K562 (cell line): ENCODE data around the gene AP2S1. TPM values are rescaled to one million over a fixed set of nuclear protein-coding genes. Genes with fewer than 3 reads are reported as not detected.

Experiments
- ATAC-seq: fragments of 200-7000 bp; cut with Tn5 transposase; 3 replicates; pipeline ENCODE4 v1.9.1; 2020; ENCODE audit warnings: moderate library complexity
- BruUV-seq: library from RNA; stranded (reverse); fragments of 400-500 nt; replicated peaks from 2 replicates; lab custom pipeline; 2021; lab: Mats Ljungman, UMichigan
- CTCF ChIA-PET: fragments of 300-600 bp; formaldehyde crosslinking; extraction: SDS; loops from one replicate; lab custom pipeline; 2021; ENCODE audit warnings: low intra/inter-chr PET ratio; lab: Yijun Ruan, JAX
- POLR2A ChIA-PET: fragments of 300-600, 350-650 bp; sonication (Branson Sonifier 250); formaldehyde crosslinking; extraction: SDS; loops from one replicate; lab custom pipeline; 2021; ENCODE audit warnings: antibody characterized with exemption, inconsistent platforms; lab: Yijun Ruan, JAX
- DNase-seq, 4 experiments: peaks; one replicate each; pipeline versions ENCODE4 v3.0.0 to v3.0.0-alpha.2; 2011 to 2018; ENCODE audit warnings: low spot score in 3 of 4, mixed read lengths in 3 of 4; ENCODE audit errors: extremely low read depth in 1 of 4
- FAIRE-seq: peaks from 2 replicates; lab custom pipeline; 2011; peaks lifted over from hg19 to GRCh38; lab: Jason Lieb, UNC
- H2AFZ ChIP-seq: 2 replicates; pipeline ENCODE4 v1.6.0; 2011; ENCODE audit warnings: low read depth, low read length, control low read depth, inconsistent platforms
- H3K27ac ChIP-seq: fragments of 200-600 bp; 3 replicates; pipeline ENCODE4 v1.8.0; 2011; ENCODE audit warnings: low read depth, mild to moderate bottlenecking, control low read depth, inconsistent platforms, low read length, moderate library complexity, mixed read lengths; ENCODE audit errors: extremely low read depth
- H3K27me3 ChIP-seq, 2 experiments: fragments of 300-600 bp in 1 of 2; 2 replicates in 1 of 2; 3 replicates in 1 of 2; pipeline versions ENCODE4 v1.6.0 to v1.8.0; 2011; ENCODE audit warnings: inconsistent platforms in 2 of 2, low read length in 2 of 2, mild to moderate bottlenecking in 1 of 2, mixed read lengths in 1 of 2, moderate library complexity in 1 of 2; ENCODE audit not compliant: control insufficient read depth in 2 of 2, insufficient read depth in 2 of 2
- H3K36me3 ChIP-seq: fragments of 300-600 bp; 3 replicates; pipeline ENCODE4 v1.8.0; 2011; ENCODE audit warnings: mild to moderate bottlenecking, low read length, inconsistent platforms; ENCODE audit not compliant: control insufficient read depth, insufficient read depth
- H3K4me1 ChIP-seq, 2 experiments: fragments of 200-600 bp in 1 of 2; replicated peaks in 1 of 2; 2 replicates in 1 of 2; 3 replicates in 1 of 2; pipeline versions ENCODE4 v1.5.1 to v1.8.0; 2011; ENCODE audit warnings: inconsistent platforms in 2 of 2, low read length in 2 of 2, mild to moderate bottlenecking in 1 of 2, mixed read lengths in 1 of 2, moderate library complexity in 1 of 2; ENCODE audit not compliant: control insufficient read depth in 2 of 2, insufficient read depth in 2 of 2
- H3K4me2 ChIP-seq: 2 replicates; pipeline ENCODE4 v1.6.1; 2011; ENCODE audit warnings: low read length, control low read depth, inconsistent platforms, mixed read lengths; ENCODE audit not compliant: insufficient read depth
- H3K4me3 ChIP-seq: fragments of 200-600 bp; sonication (generic), shearing (Covaris generic); 2 replicates; pipeline ENCODE4 v1.5.1; 2016; ENCODE audit warnings: control low read depth, inconsistent platforms
- H3K79me2 ChIP-seq: fragments of 200-600 bp; 3 replicates; pipeline ENCODE4 v1.8.0; 2011; ENCODE audit warnings: low read length, inconsistent platforms; ENCODE audit not compliant: control insufficient read depth, insufficient read depth
- H3K9ac ChIP-seq, 2 experiments: 2 replicates each; pipeline versions ENCODE4 v1.6.0 to v1.6.1; 2011; ENCODE audit warnings: low read depth in 2 of 2, low read length in 2 of 2, control low read depth in 1 of 2, inconsistent platforms in 1 of 2, mild to moderate bottlenecking in 1 of 2, mixed read lengths in 1 of 2; ENCODE audit not compliant: insufficient read depth in 1 of 2
- H3K9me1 ChIP-seq: one replicate; pipeline ENCODE4 v1.6.0; 2011; ENCODE audit warnings: inconsistent platforms, mild to moderate bottlenecking, low read length, moderate library complexity; ENCODE audit not compliant: control insufficient read depth, insufficient read depth
- H3K9me3 ChIP-seq: replicated peaks from 2 replicates; pipeline ENCODE4 v1.5.1; 2011; ENCODE audit warnings: low read depth, low read length, inconsistent platforms; ENCODE audit not compliant: control insufficient read depth, insufficient read depth
- H4K20me1 ChIP-seq: replicated peaks from 2 replicates; pipeline ENCODE4 v1.6.1; 2011; ENCODE audit warnings: low read length, inconsistent platforms, mixed read lengths; ENCODE audit not compliant: control insufficient read depth, insufficient read depth
- DPF2 ChIP-seq: fragments of 450-650 bp; IDR thresholded peaks from 2 replicates; pipeline ENCODE4 v1.6.1; 2016
- ETV1 ChIP-seq: fragments of 450-650 bp; conservative IDR thresholded peaks from 2 replicates; pipeline ENCODE4 v1.6.1; 2016; ENCODE audit warnings: missing genetic modification characterization, control low read depth, low read depth, missing compliant biosample characterization
- FOSL1 ChIP-seq: fragments of 200-800 bp; sonication (Bioruptor generic); conservative IDR thresholded peaks from 2 replicates; pipeline ENCODE4 v1.6.1; 2016; ENCODE audit warnings: missing genetic modification characterization, missing compliant biosample characterization
- FOXK2 ChIP-seq, 2 experiments: fragments of 450-650 bp; IDR thresholded peaks in 1 of 2; conservative IDR thresholded peaks in 1 of 2; 2 replicates each; pipeline ENCODE4 v1.6.1; 2016; ENCODE audit warnings: low read depth in 2 of 2, mild to moderate bottlenecking in 1 of 2
- HMG20B ChIP-seq: fragments of 250-450 bp; sonication (Bioruptor Pico); IDR thresholded peaks from 2 replicates; pipeline ENCODE4 v1.5.0; 2021; ENCODE audit warnings: mild to moderate bottlenecking
- KDM1A ChIP-seq, 2 experiments: fragments of 450-650 bp; IDR thresholded peaks; 2 replicates each; pipeline ENCODE4 v1.6.1; 2016; ENCODE audit warnings: mild to moderate bottlenecking in 2 of 2
- NFATC3 ChIP-seq: fragments of 450-650 bp; IDR thresholded peaks from 2 replicates; pipeline ENCODE4 v1.6.1; 2017; ENCODE audit warnings: mild to moderate bottlenecking
- POLR2G ChIP-seq: fragments of 200-400 bp; formaldehyde crosslinking; IDR thresholded peaks from 2 replicates; pipeline ENCODE4 v1.6.1; 2017; ENCODE audit warnings: low read depth, mild to moderate bottlenecking, antibody characterized with exemption, low read length, moderate library complexity
- PYGO2 ChIP-seq: fragments of 450-650 bp; IDR thresholded peaks from 2 replicates; pipeline ENCODE4 v1.6.1; 2016; ENCODE audit warnings: mild to moderate bottlenecking, missing genetic modification characterization, moderate library complexity, missing compliant biosample characterization
- RAD51 ChIP-seq: fragments of 450-650 bp; IDR thresholded peaks from 2 replicates; pipeline ENCODE4 v1.7.1; 2016; ENCODE audit warnings: low read depth, mild to moderate bottlenecking, borderline replicate concordance
- ZNF217 ChIP-seq: sonication (generic); formaldehyde crosslinking; IDR thresholded peaks from 2 replicates; pipeline ENCODE4 v1.8.0; 2022; ENCODE audit warnings: mild to moderate bottlenecking, missing genetic modification reagents
- ZNF23 ChIP-seq: fragments of 250-450 bp; sonication (Bioruptor Pico); IDR thresholded peaks from 2 replicates; pipeline ENCODE4 v1.4.0; 2020; ENCODE audit warnings: mild to moderate bottlenecking
- WGBS: fragments of 100-300 bp; shearing (Covaris generic); methylation state at CpG from one replicate; pipeline ENCODE4 v1.1.6; 2016; ENCODE audit warnings: low coverage, mixed read lengths; ENCODE audit not compliant: insufficient coverage; ENCODE audit errors: missing lambda C conversion rate; 5-methylcytosine and 5-hydroxymethylcytosine counted together
- in situ Hi-C: fragments of 300-500 bp; cut with MboI; formaldehyde crosslinking; loops from 4 replicates; pipeline ENCODE4 v1.15.0; 2018; ENCODE audit warnings: inconsistent platforms, mixed read lengths
- intact Hi-C: fragments of 100-400 bp; cut with micrococcal nuclease; formaldehyde crosslinking; loops from 2 replicates; pipeline ENCODE4 v1.14.2; 2022
- polyA plus RNA-seq, 8 experiments: library from polyadenylated mRNA; depleted of rRNA in 4 of 8; stranded (reverse) in 5 of 8; unstranded in 3 of 8; fragments of >200 nt; fragmentation: Nextera tagmentation in 2 of 8; fragmentation: Illumina TruSeq in 1 of 8; extraction: Ambion mirVana in 2 of 8; extraction: Trizol in 1 of 8; gene quantifications; 2 replicates each; pipeline versions ENCODE4 v1.2.1 to v1.2.3, GENCODE V29; 2011 to 2014; ENCODE audit warnings: inconsistent platforms in 1 of 8, missing spikeins in 1 of 8
- total RNA-seq, 7 experiments: library from RNA; depleted of rRNA in 6 of 7; stranded (reverse); fragments of >200 nt in 6 of 7; fragmentation: Illumina TruSeq in 2 of 7; extraction: Trizol in 2 of 7; gene quantifications; 2 replicates each; pipeline versions ENCODE4 v1.2.1 to v1.2.3, GENCODE V29; 2011 to 2021; ENCODE audit warnings: low replicate concordance in 1 of 7
- TF ChIP-seq, protein P1 (sequence below): sonication (generic); formaldehyde crosslinking; IDR thresholded peaks from 2 replicates; pipeline ENCODE4 v1.8.0; 2022; ENCODE audit warnings: missing genetic modification reagents, mild to moderate bottlenecking, moderate library complexity, borderline replicate concordance
- TF ChIP-seq, protein P2 (sequence below): sonication (generic); formaldehyde crosslinking; IDR thresholded peaks from 2 replicates; pipeline ENCODE4 v1.8.0; 2022; ENCODE audit warnings: mild to moderate bottlenecking, missing genetic modification reagents
- TF ChIP-seq, protein P3 (sequence below): fragments of 450-650 bp; formaldehyde crosslinking; IDR thresholded peaks from 2 replicates; pipeline ENCODE4 v1.4.0; 2020; ENCODE audit warnings: mild to moderate bottlenecking, moderate library complexity
- TF ChIP-seq, protein P4 (sequence below), 2 experiments: IDR thresholded peaks; 2 replicates each; pipeline ENCODE4 v1.6.1; 2011; ENCODE audit warnings: borderline replicate concordance in 1 of 2, control low read depth in 1 of 2, low read depth in 1 of 2, low read length in 1 of 2, mild to moderate bottlenecking in 1 of 2, mixed read lengths in 1 of 2, moderate library complexity in 1 of 2; ENCODE audit not compliant: insufficient read depth in 1 of 2, insufficient read length in 1 of 2, poor library complexity in 1 of 2, severe bottlenecking in 1 of 2; ENCODE audit errors: extremely low read depth in 1 of 2

The AP2S1 gene
- total and polyA plus RNA-seq, 9 of the 15 experiments (the other 6 are each of a cell fraction or from before 2014, with no cell fraction given), result 32.4 to 294 (median 136) TPM

DNA sequence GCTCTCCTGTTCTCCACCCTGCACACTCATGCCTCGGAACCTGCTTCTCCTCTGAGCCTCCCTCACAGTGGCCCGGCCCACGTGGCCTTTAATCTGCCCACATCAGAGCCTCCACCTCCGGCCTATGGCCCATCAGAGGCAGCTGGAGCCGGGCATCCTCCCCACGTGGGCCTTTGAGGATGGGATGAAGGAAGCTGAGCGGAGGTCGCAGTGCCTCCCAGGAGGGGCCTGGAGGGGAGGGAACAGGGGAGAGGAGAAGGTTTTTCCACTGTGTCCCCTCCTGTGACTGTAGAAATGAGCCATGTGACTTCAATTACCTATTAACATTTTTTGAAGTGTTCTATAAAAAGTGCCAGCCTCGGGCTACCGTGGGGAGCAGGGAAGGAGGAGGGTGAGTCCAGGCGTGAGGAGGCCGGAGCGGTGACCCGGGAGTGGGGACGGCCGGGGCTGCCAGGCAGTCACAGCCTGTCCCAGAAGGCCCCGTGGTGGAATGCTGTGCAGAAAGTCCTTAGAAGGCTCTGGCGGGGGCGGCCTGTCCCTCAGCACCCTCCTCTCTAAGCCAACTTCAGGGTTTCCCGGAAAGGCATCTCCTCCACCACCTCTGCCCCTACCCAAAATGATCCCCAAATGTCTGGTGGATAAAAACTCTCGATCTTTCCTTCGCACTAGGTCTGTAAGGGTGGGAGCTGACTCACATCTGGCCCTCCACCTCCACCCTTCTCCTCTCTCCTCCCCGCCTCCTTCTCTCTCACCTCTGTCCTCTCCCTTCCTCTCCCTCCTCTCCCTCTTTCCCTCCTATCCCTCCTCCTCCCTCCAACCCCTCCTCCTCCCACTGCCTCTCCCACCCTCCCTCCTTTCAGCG, 37.4 kb downstream of the AP2S1 start:
- peak; percentile 40 to 54 (median 48) for DNase-seq
- Histone ChIP-seq H4K20me1 (no peaks in the 10 kb centered on the region), H3K36me3 (no peaks in the 10 kb centered on the region), H3K4me3 (no peak overlapping the region), H3K9me1 (no peaks in the 10 kb centered on the region), H3K4me2 (peak overlapping the region; percentile 6; the same call in 1 of the 2 replicates), H3K27ac (peak overlapping the region; percentile 21; the same call in 1 of the 3 replicates), H3K4me1 (peaks cover 11 to 30% of the 10 kb centered on the region in 2 experiments; a peak in 4 of 5 replicates), H2AFZ (peak overlapping the region; percentile 80), H3K27me3 (no peaks in the 10 kb centered on the region), H3K9me3 (no peaks in the 10 kb centered on the region), H3K79me2 (no peaks in the 10 kb centered on the region), H3K9ac (peak overlapping the region in 1 of 2 experiments; percentile 72; a peak in 2 of 4 replicates)
- peak; percentile 75 for ATAC-seq
- intact Hi-C loops, result no loop called here
- ChIA-PET CTCF (no interaction called here), POLR2A (interaction anchor here (4.3 kb wide), 1 partner anchor 27 kb away, joined by 31 read pairs; no protein-coding TSS in a partner anchor)
- WGBS, result 51% methylated on average over 20 of the region's 24 CpGs
- FAIRE-seq, result no peak
- BruUV-seq, result no TSS peak
- in situ Hi-C loops, result no loop called here
- TF ChIP-seq ZNF23 (no peak), DPF2 (0 out of 2 replicates have a peak, but pooled peaks have one; percentile 14), PYGO2 (tag) (no peak), RAD51 (peak; percentile 49; the same call in 1 of the 2 replicates), KDM1A (IDR thresholded peaks at IDR 0.05) (0 out of 4 replicates have a peak, but pooled peaks of 1 of the 2 experiments have one; percentile 24), FOSL1 (0 out of 2 replicates have a peak, but pooled peaks have one; percentile 25), HMG20B (CRISPR knock-in tag) (no peak), ETV1 (tag) (no peak), ZNF217 (CRISPR knock-in tag) (no peak), NFATC3 (no peak), POLR2G (peak; percentile 37; the same call in 1 of the 2 replicates), FOXK2 (conservative IDR thresholded peaks at IDR 0.05 in 1 of 2, IDR thresholded peaks at IDR 0.05 in 1 of 2; ENCODE audit: low read depth in 2 of 2) (no peak)
- TF ChIP-seq, protein P1, sequence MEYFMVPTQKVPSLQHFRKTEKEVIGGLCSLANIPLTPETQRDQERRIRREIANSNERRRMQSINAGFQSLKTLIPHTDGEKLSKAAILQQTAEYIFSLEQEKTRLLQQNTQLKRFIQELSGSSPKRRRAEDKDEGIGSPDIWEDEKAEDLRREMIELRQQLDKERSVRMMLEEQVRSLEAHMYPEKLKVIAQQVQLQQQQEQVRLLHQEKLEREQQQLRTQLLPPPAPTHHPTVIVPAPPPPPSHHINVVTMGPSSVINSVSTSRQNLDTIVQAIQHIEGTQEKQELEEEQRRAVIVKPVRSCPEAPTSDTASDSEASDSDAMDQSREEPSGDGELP (CRISPR knock-in tag), result peak; percentile 26; the same call in 1 of the 2 replicates
- TF ChIP-seq, protein P2, sequence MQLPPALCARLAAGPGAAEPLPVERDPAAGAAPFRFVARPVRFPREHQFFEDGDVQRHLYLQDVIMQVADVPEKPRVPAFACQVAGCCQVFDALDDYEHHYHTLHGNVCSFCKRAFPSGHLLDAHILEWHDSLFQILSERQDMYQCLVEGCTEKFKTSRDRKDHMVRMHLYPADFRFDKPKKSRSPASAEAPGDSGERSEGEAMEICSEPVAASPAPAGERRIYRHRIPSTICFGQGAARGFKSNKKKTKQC (CRISPR knock-in tag), result peak; percentile 48; the same call in 1 of the 2 replicates
- TF ChIP-seq, protein P3, sequence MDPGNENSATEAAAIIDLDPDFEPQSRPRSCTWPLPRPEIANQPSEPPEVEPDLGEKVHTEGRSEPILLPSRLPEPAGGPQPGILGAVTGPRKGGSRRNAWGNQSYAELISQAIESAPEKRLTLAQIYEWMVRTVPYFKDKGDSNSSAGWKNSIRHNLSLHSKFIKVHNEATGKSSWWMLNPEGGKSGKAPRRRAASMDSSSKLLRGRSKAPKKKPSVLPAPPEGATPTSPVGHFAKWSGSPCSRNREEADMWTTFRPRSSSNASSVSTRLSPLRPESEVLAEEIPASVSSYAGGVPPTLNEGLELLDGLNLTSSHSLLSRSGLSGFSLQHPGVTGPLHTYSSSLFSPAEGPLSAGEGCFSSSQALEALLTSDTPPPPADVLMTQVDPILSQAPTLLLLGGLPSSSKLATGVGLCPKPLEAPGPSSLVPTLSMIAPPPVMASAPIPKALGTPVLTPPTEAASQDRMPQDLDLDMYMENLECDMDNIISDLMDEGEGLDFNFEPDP (CRISPR knock-in tag), result no peak
- TF ChIP-seq, protein P4, sequence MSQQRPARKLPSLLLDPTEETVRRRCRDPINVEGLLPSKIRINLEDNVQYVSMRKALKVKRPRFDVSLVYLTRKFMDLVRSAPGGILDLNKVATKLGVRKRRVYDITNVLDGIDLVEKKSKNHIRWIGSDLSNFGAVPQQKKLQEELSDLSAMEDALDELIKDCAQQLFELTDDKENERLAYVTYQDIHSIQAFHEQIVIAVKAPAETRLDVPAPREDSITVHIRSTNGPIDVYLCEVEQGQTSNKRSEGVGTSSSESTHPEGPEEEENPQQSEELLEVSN (IDR thresholded peaks at IDR 0.05; ENCODE audit: borderline replicate concordance in 1 of 2, extremely low read depth in 1 of 2, insufficient read depth in 1 of 2, insufficient read length in 1 of 2, low read depth in 1 of 2, low read length in 1 of 2, poor library complexity in 1 of 2, severe bottlenecking in 1 of 2), result peak in 1 of 2 experiments; percentile 44
